ENCODE measurements around the gene MFSD1. TPM values are rescaled to one million over a fixed set of nuclear protein-coding genes. Genes with fewer than 3 reads are reported as not detected.

MFSD1 gene
- total and polyA plus RNA-seq, 2 of the 13 experiments (the other 11 are each of a cell fraction or from before 2014, with no cell fraction given): 17.3 to 37.9 TPM

GRCh38 chr3:158842976-158843375 lies 41.1 kb downstream of the MFSD1 start (continued):
- TF ChIP-seq DBP (CRISPR knock-in tag; IDR thresholded peaks at IDR 0.05; ENCODE audit: not compliant biosample characterization) (no peak), ZFP37 (CRISPR knock-in tag; IDR thresholded peaks at IDR 0.05; ENCODE audit: borderline replicate concordance) (no peak), PLSCR1 (CRISPR knock-in tag; IDR thresholded peaks at IDR 0.05; ENCODE audit: borderline replicate concordance) (no peak), STAG1 (CRISPR knock-in tag; IDR thresholded peaks at IDR 0.05) (no peak), RXRB (CRISPR knock-in tag; IDR thresholded peaks at IDR 0.05; ENCODE audit: borderline replicate concordance) (no peak), SCMH1 (CRISPR knock-in tag; IDR thresholded peaks at IDR 0.05; ENCODE audit: borderline replicate concordance) (no peak), ZNF776 (CRISPR knock-in tag; IDR thresholded peaks at IDR 0.05) (no peak)

- Histone ChIP-seq H3K4me2 (ENCODE audit: low read depth, low read length) (no peak overlapping the region), H3K9me3 (ENCODE audit: low read length) (no peaks in the 10 kb centered on the region), H3K4me1 (ENCODE audit: insufficient read depth, low read length) (no peaks in the 10 kb centered on the region), H3K36me3 (replicated peaks in 1 of 2; ENCODE audit: control insufficient read depth in 1 of 2, insufficient read depth in 2 of 2, low read length in 2 of 2) (no peaks in the 10 kb centered on the region), H3K4me3 (replicated peaks in 1 of 3; ENCODE audit: insufficient read depth in 1 of 3, low read depth in 2 of 3, low read length in 3 of 3) (no peak overlapping the region), H3K27ac (ENCODE audit: extremely low read length, insufficient read depth, low read length) (no peak overlapping the region), H4K20me1 (ENCODE audit: insufficient read depth, low read length) (no peaks in the 10 kb centered on the region), H3K79me2 (ENCODE audit: insufficient read depth, low read length) (no peaks in the 10 kb centered on the region), H3K9ac (ENCODE audit: insufficient read depth, low read depth, low read length) (no peak overlapping the region), H2AFZ (ENCODE audit: low read length) (no peak overlapping the region), H3K27me3 (ENCODE audit: control insufficient read depth in 1 of 2, insufficient read depth in 2 of 2, low read length in 2 of 2) (peaks cover 0 to 10% of the 10 kb centered on the region in 2 experiments; a peak in 2 of 5 replicates)
- 12% methylated on average over 5 of the region's 5 CpGs for WGBS (ENCODE audit: low lambda C conversion rate)
- CTCF ChIA-PET (ENCODE audit: low intra/inter-chr PET ratio, low total read pairs): interaction anchor here (0.6 to 2.3 kb wide), 2 partner anchors 415 to 740 kb away, joined by 3 to 33 read pairs; no protein-coding TSS in a partner anchor
- POLR2A ChIA-PET: no interaction called here
- DNase-seq (ENCODE audit: low spot score) (peak; percentile 41), FAIRE-seq (peak; percentile 42), ATAC-seq (peak; percentile 76)
- TF ChIP-seq SMC3 (IDR thresholded peaks at IDR 0.05; ENCODE audit: low read length): peak; percentile 32; the same call in 1 of the 2 replicates
- peak; percentile 61 for TF ChIP-seq RAD21 (CRISPR knock-in tag; IDR thresholded peaks at IDR 0.05)
- no peak for TF ChIP-seq ZNF598 (CRISPR knock-in tag; IDR thresholded peaks at IDR 0.05; ENCODE audit: borderline replicate concordance)
- no peak for TF ChIP-seq ASH2L (IDR thresholded peaks at IDR 0.05; ENCODE audit: insufficient read length, low read depth, low read length)
- peak; percentile 77 for TF ChIP-seq CTCF (CRISPR knock-in tag; IDR thresholded peaks at IDR 0.05)
- TF ChIP-seq ZNF777 (CRISPR knock-in tag; IDR thresholded peaks at IDR 0.05): no peak
- no peak for TF ChIP-seq ARNT2 (CRISPR knock-in tag; IDR thresholded peaks at IDR 0.05; ENCODE audit: low read depth)
- TF ChIP-seq STAG1 (CRISPR knock-in tag; IDR thresholded peaks at IDR 0.05): peak; percentile 75
- TF ChIP-seq TMF1 (CRISPR knock-in tag; IDR thresholded peaks at IDR 0.05; ENCODE audit: low read depth): no peak
- no peak for TF ChIP-seq ZNF136 (CRISPR knock-in tag; IDR thresholded peaks at IDR 0.05; ENCODE audit: low read depth)
- intact Hi-C loops (cut with micrococcal nuclease; ENCODE audit: unreplicated experiment) (loop anchor here (1.0 kb wide), 1 partner anchor 414 kb away; no protein-coding TSS in a partner anchor), in situ Hi-C loops (cut with HindIII; ENCODE audit: extremely low pct_ligation_motif_present, low pct_unique_long_range_greater_than_20kb) (loop anchor here (5.0 to 25.0 kb wide), 2 partner anchors 411 to 741 kb away; no protein-coding TSS in a partner anchor)
- no TSS peak for BruUV-seq (replicated peaks)
Observed at GRCh38 chr3:158845765-158846350, 44.0 kb downstream of the MFSD1 start.

Data from HepG2 (cell line).